DMS 273 treated with DMSO at 0.1 percent for 48 hours (cell line): ENCODE results near the gene SCN7A.
A peak's percentile ranks its signal among the peaks of the same experiment; 100 is the strongest.
"Not testable (repeated sequence)": the region's sequence is repeated elsewhere in the genome, so short reads cannot be mapped to it uniquely, and the experiment has no call there.

Experiments used
- DNase-seq: peaks from one replicate; lab custom pipeline; 2025; lab: John Stamatoyannopoulos, UW

Gene SCN7A

GRCh38 chr2:166494140-166494624 lies at the start of gene SCN7A:
Gene SCN7A (minus strand): TSS chr2:166494249. CDS start chr2:166477696, 16,553 bp downstream.
- DNase-seq, result no peak

GRCh38 chr2:166539340-166540162 lies 45.5 kb upstream of the SCN7A start:
- DNase-seq, result peak; percentile 15

GRCh38 chr2:166536111-166536510 lies 42.1 kb upstream of the SCN7A start:
- no peak for DNase-seq

- no peak for DNase-seq
These were observed 27.1 kb upstream of the SCN7A start for GRCh38 chr2:166521155-166521554.

GRCh38 chr2:166520604-166521003 lies 26.6 kb upstream of the SCN7A start:
- no peak for DNase-seq

- no peak for DNase-seq
These were observed 25.4 kb upstream of the SCN7A start for GRCh38 chr2:166519391-166519962.

- no peak for DNase-seq
These were observed 24.8 kb upstream of the SCN7A start for GRCh38 chr2:166518634-166519390.

- DNase-seq, result no peak
These were observed 23.5 kb upstream of the SCN7A start for GRCh38 chr2:166517533-166518061.

GRCh38 chr2:166516712-166517303 lies 22.8 kb upstream of the SCN7A start:
- no peak for DNase-seq

GRCh38 chr2:166513952-166514351 lies 19.9 kb upstream of the SCN7A start:
- no peak for DNase-seq

- no peak for DNase-seq
These were observed 5.2 kb upstream of the SCN7A start for GRCh38 chr2:166499281-166499680.

GRCh38 chr2:166491461-166491860 lies 2.6 kb downstream of the SCN7A start:
- DNase-seq, result no peak

- DNase-seq, result no peak
These were observed 6.9 kb downstream of the SCN7A start for GRCh38 chr2:166487171-166487570.

GRCh38 chr2:166485558-166486178 lies 8.4 kb downstream of the SCN7A start:
- no peak for DNase-seq

GRCh38 chr2:166472332-166472731 lies 21.7 kb downstream of the SCN7A start:
- no peak for DNase-seq

GRCh38 chr2:166468124-166469024 lies 25.7 kb downstream of the SCN7A start:
- DNase-seq, result no peak

- no peak for DNase-seq
These were observed 29.9 kb downstream of the SCN7A start for GRCh38 chr2:166464187-166464586.

GRCh38 chr2:166463640-166464039 lies 30.4 kb downstream of the SCN7A start:
- DNase-seq, result no peak

GRCh38 chr2:166458674-166459073 lies 35.4 kb downstream of the SCN7A start:
- no peak for DNase-seq

- not testable (repeated sequence) for DNase-seq
These were observed 38.2 kb downstream of the SCN7A start for GRCh38 chr2:166455823-166456222.
